PC-9 (cell line): ENCODE measurements around the gene OR13C9. TPM values are rescaled to one million over a fixed set of nuclear protein-coding genes. Genes with fewer than 3 reads are reported as not detected.
"Not testable (repeated sequence)": the region's sequence is repeated elsewhere in the genome, so short reads cannot be mapped to it uniquely, and the experiment has no call there.

Source experiments
- BruUV-seq: library from RNA; stranded (reverse); fragments of 400-500 nt; replicated peaks from 2 replicates; lab custom pipeline; 2021; lab: Mats Ljungman, UMichigan
- CTCF ChIA-PET: fragments of 300-600 bp; sonication (Branson Sonifier 250); formaldehyde crosslinking; loops from one replicate; lab custom pipeline; 2022; ENCODE audit warnings: antibody characterized with exemption; lab: Charles Lee
- POLR2A ChIA-PET: fragments of 300-600 bp; sonication (Branson Sonifier 250); formaldehyde crosslinking; loops from one replicate; lab custom pipeline; 2022; ENCODE audit warnings: antibody characterized with exemption; ENCODE audit not compliant: unreplicated experiment; lab: Charles Lee
- DNase-seq, 2 experiments: peaks; one replicate each; pipeline versions ENCODE4 v3.0.0 to v3.0.0-alpha.2; 2015 to 2022; ENCODE audit warnings: mixed read lengths in 1 of 2
- H2AFZ ChIP-seq: fragments of 200-600 bp; sonication (generic); 2 replicates; pipeline ENCODE4 v1.8.1; 2017; ENCODE audit warnings: antibody characterized with exemption
- H3F3A ChIP-seq: fragments of 200-600 bp; sonication (generic); 2 replicates; pipeline ENCODE4 v1.8.1; 2017; ENCODE audit warnings: antibody characterized with exemption, mild to moderate bottlenecking, low read depth; ENCODE audit not compliant: insufficient read depth
- H3K27ac ChIP-seq: fragments of 200-600 bp; sonication (generic); 2 replicates; pipeline ENCODE4 v1.6.1; 2016; ENCODE audit warnings: mixed run types
- H3K27me3 ChIP-seq: fragments of 200-600 bp; sonication (generic); 2 replicates; pipeline ENCODE4 v1.6.1; 2016; ENCODE audit warnings: low read depth, mixed run types; ENCODE audit not compliant: insufficient read depth
- H3K36me3 ChIP-seq: fragments of 200-600 bp; sonication (generic); 2 replicates; pipeline ENCODE4 v1.6.1; 2016; ENCODE audit warnings: low read depth, mixed run types
- H3K4me1 ChIP-seq: fragments of 200-600 bp; sonication (generic); replicated peaks from 2 replicates; pipeline ENCODE4 v1.6.1; 2016; ENCODE audit warnings: mixed run types; ENCODE audit not compliant: insufficient read depth
- H3K4me2 ChIP-seq: fragments of 200-600 bp; sonication (generic); 2 replicates; pipeline ENCODE4 v1.6.1; 2017; ENCODE audit warnings: mixed run types
- H3K4me3 ChIP-seq: fragments of 200-600 bp; sonication (generic); 2 replicates; pipeline ENCODE4 v1.6.1; 2016; ENCODE audit warnings: mixed run types
- H3K79me2 ChIP-seq: fragments of 200-600 bp; sonication (generic); 2 replicates; pipeline ENCODE4 v1.6.1; 2017; ENCODE audit warnings: low read depth, mixed run types
- H3K9me2 ChIP-seq: fragments of 200-600 bp; sonication (generic); 2 replicates; pipeline ENCODE4 v1.8.1; 2017; ENCODE audit warnings: mild to moderate bottlenecking; ENCODE audit not compliant: insufficient read depth
- H3K9me3 ChIP-seq: fragments of 200-600 bp; sonication (generic); 2 replicates; pipeline ENCODE4 v1.8.1; 2016; ENCODE audit warnings: low read depth; ENCODE audit not compliant: insufficient read depth
- H4K20me1 ChIP-seq: fragments of 200-600 bp; sonication (generic); 2 replicates; pipeline ENCODE4 v1.8.1; 2017; ENCODE audit not compliant: insufficient read depth
- CTCF ChIP-seq: fragments of 200-600 bp; sonication (generic); conservative IDR thresholded peaks from 2 replicates; pipeline ENCODE4 v1.6.1; 2017; ENCODE audit warnings: mixed run types, antibody characterized with exemption, mild to moderate bottlenecking, moderate library complexity
- EZH2 ChIP-seq: fragments of 200-600 bp; sonication (generic); IDR thresholded peaks from 2 replicates; pipeline ENCODE4 v1.8.0; 2017; ENCODE audit warnings: antibody characterized with exemption, low read depth
- intact Hi-C: fragments of 100-400 bp; cut with micrococcal nuclease; formaldehyde crosslinking; loops from one replicate; pipeline ENCODE4 v1.10.0; 2022; ENCODE audit not compliant: unreplicated experiment
- total RNA-seq: library from RNA; stranded (reverse); gene quantifications from 2 replicates; pipeline ENCODE4 v1.2.3, GENCODE V29; 2021

Gene OR13C9
- total RNA-seq, 1 experiment from 2014 or later = not detected

- Histone ChIP-seq H3K9me2 (no peaks in the 10 kb centered on the region), H2AFZ (no peak overlapping the region), H3K36me3 (no peaks in the 10 kb centered on the region), H3K4me2 (no peak overlapping the region), H3F3A (no peaks in the 10 kb centered on the region), H3K9me3 (no peaks in the 10 kb centered on the region), H3K27ac (no peak overlapping the region), H3K27me3 (no peaks in the 10 kb centered on the region), H3K4me1 (no peaks in the 10 kb centered on the region), H3K4me3 (no peak overlapping the region), H4K20me1 (no peaks in the 10 kb centered on the region), H3K79me2 (no peaks in the 10 kb centered on the region)
- DNase-seq = no peak
- ChIA-PET POLR2A (no interaction called here), CTCF (no interaction called here)
- TF ChIP-seq EZH2 (no peak), CTCF (no peak)
- no TSS peak for BruUV-seq
- intact Hi-C loops = no loop called here
Observed at GRCh38 chr9:104633976-104634520, 16.0 kb upstream of the OR13C9 start.

GRCh38 chr9:104625964-104626363 lies 8.0 kb upstream of the OR13C9 start:
- H3K36me3 ChIP-seq, H3K9me2 ChIP-seq, POLR2A ChIA-PET, H3K4me3 ChIP-seq, H3K4me1 ChIP-seq, BruUV-seq, H3K79me2 ChIP-seq, H3K27me3 ChIP-seq, H3K27ac ChIP-seq, H2AFZ ChIP-seq, H3F3A ChIP-seq, DNase-seq, intact Hi-C loops, H3K9me3 ChIP-seq, CTCF ChIA-PET, H3K4me2 ChIP-seq, H4K20me1 ChIP-seq: not testable (repeated sequence)

- Histone ChIP-seq H3K4me2 (no peak overlapping the region), H3F3A (no peaks in the 10 kb centered on the region), H3K9me2 (no peaks in the 10 kb centered on the region), H3K27me3 (no peaks in the 10 kb centered on the region), H4K20me1 (no peaks in the 10 kb centered on the region), H3K36me3 (no peaks in the 10 kb centered on the region), H3K79me2 (no peaks in the 10 kb centered on the region), H3K9me3 (no peaks in the 10 kb centered on the region), H3K4me3 (no peak overlapping the region), H2AFZ (no peak overlapping the region), H3K27ac (no peak overlapping the region), H3K4me1 (no peaks in the 10 kb centered on the region)
- POLR2A ChIA-PET = no interaction called here
- intact Hi-C loops = no loop called here
- CTCF ChIA-PET = no interaction called here
- no peak for TF ChIP-seq CTCF
- no peak for TF ChIP-seq EZH2
- BruUV-seq = no TSS peak
- no peak for DNase-seq
Observed at GRCh38 chr9:104617418-104617817, 586 bp downstream of the OR13C9 start.

- H3K4me2 ChIP-seq = no peak overlapping the region
- H3K79me2 ChIP-seq = no peaks in the 10 kb centered on the region
- TF ChIP-seq CTCF (no peak), EZH2 (no peak)
- H3K4me1 ChIP-seq = no peaks in the 10 kb centered on the region
- no TSS peak for BruUV-seq
- H3K9me2 ChIP-seq = no peaks in the 10 kb centered on the region
- no peaks in the 10 kb centered on the region for H3F3A ChIP-seq
- ChIA-PET CTCF (no interaction called here), POLR2A (no interaction called here)
- H3K27me3 ChIP-seq = no peaks in the 10 kb centered on the region
- DNase-seq = no peak
- no peak overlapping the region for H3K27ac ChIP-seq
- H3K4me3 ChIP-seq = no peak overlapping the region
- H3K9me3 ChIP-seq = no peaks in the 10 kb centered on the region
- H2AFZ ChIP-seq = no peak overlapping the region
- H4K20me1 ChIP-seq = no peaks in the 10 kb centered on the region
- intact Hi-C loops = no loop called here
- H3K36me3 ChIP-seq = no peaks in the 10 kb centered on the region
Observed at GRCh38 chr9:104611213-104611612, 6.8 kb downstream of the OR13C9 start.
